Measurements from ENCODE around the gene PRDM16. TPM values are rescaled to one million over a fixed set of nuclear protein-coding genes. Genes with fewer than 3 reads are reported as not detected.

The PRDM16 gene
- total RNA-seq, 1 experiment from 2014 or later = 6.1 TPM

- no peak for TF ChIP-seq TCF7L2 (IDR thresholded peaks at IDR 0.05; ENCODE audit: borderline replicate concordance, extremely low read depth, insufficient read depth, insufficient read length)
- TF ChIP-seq YY1 (IDR thresholded peaks at IDR 0.05; ENCODE audit: extremely low read depth, insufficient replicate concordance, low read depth, low read length) = no peak
- no peak for TF ChIP-seq EZH2 (IDR thresholded peaks at IDR 0.05)
- no peak for TF ChIP-seq ZBTB33 (IDR thresholded peaks at IDR 0.05; ENCODE audit: extremely low read depth, insufficient replicate concordance, low read length)
- TF ChIP-seq CBX3 (IDR thresholded peaks at IDR 0.05; ENCODE audit: low read depth) = no peak
- no peak for TF ChIP-seq POLR2A (IDR thresholded peaks at IDR 0.05; ENCODE audit: borderline replicate concordance, extremely low read depth, insufficient read depth, insufficient read length)
- TF ChIP-seq CTCF (IDR thresholded peaks at IDR 0.05 in 2 of 3, conservative IDR thresholded peaks at IDR 0.05 in 1 of 3; ENCODE audit: borderline replicate concordance in 1 of 3, insufficient read depth in 1 of 3, low read depth in 2 of 3, low read length in 2 of 3) = no peak
- TF ChIP-seq FOSL1 (IDR thresholded peaks at IDR 0.05; ENCODE audit: low read depth) = no peak
- no peak for TF ChIP-seq SIN3A (IDR thresholded peaks at IDR 0.05; ENCODE audit: low read depth)
- no peak for TF ChIP-seq RAD21 (IDR thresholded peaks at IDR 0.05; ENCODE audit: low read depth)
- no peak for TF ChIP-seq EGR1 (IDR thresholded peaks at IDR 0.05; ENCODE audit: low read depth)
- TF ChIP-seq ZNF274 (IDR thresholded peaks at IDR 0.05; ENCODE audit: low read depth, low read length) = no peak
- TF ChIP-seq CEBPB (IDR thresholded peaks at IDR 0.05; ENCODE audit: low read depth) = no peak
- TF ChIP-seq ATF3 (IDR thresholded peaks at IDR 0.05) = no peak
- no peak for TF ChIP-seq REST (IDR thresholded peaks at IDR 0.05; ENCODE audit: low read depth)
- no peak for TF ChIP-seq ELF1 (IDR thresholded peaks at IDR 0.05; ENCODE audit: borderline replicate concordance, low read depth)
- DNase-seq (ENCODE audit: low read depth, low spot score) (no peak), ATAC-seq (no peak)
- Histone ChIP-seq H3K9me3 (ENCODE audit: control insufficient read depth in 1 of 2, insufficient read depth in 1 of 2, low read depth in 1 of 2, low read length in 2 of 2) (no peaks in the 10 kb centered on the region), H3K4me3 (replicated peaks in 1 of 2; ENCODE audit: low read depth in 1 of 2, low read length in 2 of 2) (no peak overlapping the region), H3K4me2 (ENCODE audit: low read length) (no peak overlapping the region), H3K27ac (ENCODE audit: low read depth, low read length) (no peak overlapping the region), H3K9me2 (ENCODE audit: insufficient read depth) (no peaks in the 10 kb centered on the region), H2AFZ (ENCODE audit: low read depth, low read length, poor library complexity, severe bottlenecking) (no peak overlapping the region), H3K9ac (ENCODE audit: low read length) (no peak overlapping the region), H3K27me3 (ENCODE audit: insufficient read depth, low read length) (no peaks in the 10 kb centered on the region), H3K36me3 (ENCODE audit: control insufficient read depth in 1 of 2, insufficient read depth in 2 of 2, low read length in 2 of 2) (no peaks in the 10 kb centered on the region), H3K79me2 (ENCODE audit: insufficient read depth, low read length) (no peaks in the 10 kb centered on the region), H3K4me1 (ENCODE audit: control insufficient read depth in 1 of 2, insufficient read depth in 2 of 2, low read length in 2 of 2) (no peaks in the 10 kb centered on the region), H4K20me1 (ENCODE audit: insufficient read depth) (no peaks in the 10 kb centered on the region)
- POLR2A ChIA-PET = no interaction called here
- BruUV-seq (replicated peaks) = no TSS peak
- intact Hi-C loops (cut with micrococcal nuclease) = loop anchor here (10.0 kb wide), 1 partner anchor 253 kb away; no protein-coding TSS in a partner anchor
- RAD21 ChIA-PET (ENCODE audit: low non-redundant PET in 1 of 2, low total read pairs in 2 of 2, uncharacterized antibody in 2 of 2, unreplicated experiment in 2 of 2) = no interaction called here
- CTCF ChIA-PET = no interaction called here
Observed at GRCh38 chr1:3327389-3327702, 258.3 kb downstream of the PRDM16 start.
